Measurements from ENCODE around the gene ZBTB34. TPM values are rescaled to one million over a fixed set of nuclear protein-coding genes. Genes with fewer than 3 reads are reported as not detected.

The ZBTB34 gene
- total and polyA plus RNA-seq, 4 donors, result 1.1 to 9.5 (median 3.4) TPM

GRCh38 chr9:126869368-126869767 lies 8.9 kb downstream of the ZBTB34 start:
- Histone ChIP-seq H3K4me1 (ENCODE audit: control insufficient read depth in 4 of 4, insufficient read depth in 4 of 4, low read length in 3 of 4) (peaks cover 2 to 7% (median 6%) of the 10 kb centered on the region in 4 donors), H3K9ac (ENCODE audit: low read depth in 1 of 2, low read length in 2 of 2) (no peak overlapping the region), H3K36me3 (ENCODE audit: control insufficient read depth in 4 of 4, insufficient read depth in 3 of 4, low read depth in 1 of 4, low read length in 3 of 4) (peaks cover 0 to 8% (median 3%) of the 10 kb centered on the region in 4 donors), H3K27ac (ENCODE audit: low read depth in 1 of 2, low read length in 2 of 2) (no peak overlapping the region), H3K27me3 (ENCODE audit: control insufficient read depth in 4 of 4, insufficient read depth in 4 of 4, low read length in 3 of 4) (no peaks in the 10 kb centered on the region), H3K9me3 (ENCODE audit: control insufficient read depth in 4 of 4, low read length in 3 of 4) (no peaks in the 10 kb centered on the region), H3K4me3 (ENCODE audit: low read depth in 1 of 3, low read length in 3 of 3) (no peak overlapping the region)
- WGBS, result 89% methylated on average over 7 of the region's 7 CpGs
- no peak for DNase-seq (ENCODE audit: low spot score)
- TF ChIP-seq RAD21 (IDR thresholded peaks at IDR 0.05) (no peak), RXRA (IDR thresholded peaks at IDR 0.05) (no peak), HNF4G (IDR thresholded peaks at IDR 0.05) (no peak), NR2F2 (IDR thresholded peaks at IDR 0.05) (no peak), FOXA2 (IDR thresholded peaks at IDR 0.05) (no peak), REST (IDR thresholded peaks at IDR 0.05) (no peak)
- TF ChIP-seq, protein P1, sequence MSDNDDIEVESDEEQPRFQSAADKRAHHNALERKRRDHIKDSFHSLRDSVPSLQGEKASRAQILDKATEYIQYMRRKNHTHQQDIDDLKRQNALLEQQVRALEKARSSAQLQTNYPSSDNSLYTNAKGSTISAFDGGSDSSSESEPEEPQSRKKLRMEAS (IDR thresholded peaks at IDR 0.05), result no peak
- TF ChIP-seq, protein P2, sequence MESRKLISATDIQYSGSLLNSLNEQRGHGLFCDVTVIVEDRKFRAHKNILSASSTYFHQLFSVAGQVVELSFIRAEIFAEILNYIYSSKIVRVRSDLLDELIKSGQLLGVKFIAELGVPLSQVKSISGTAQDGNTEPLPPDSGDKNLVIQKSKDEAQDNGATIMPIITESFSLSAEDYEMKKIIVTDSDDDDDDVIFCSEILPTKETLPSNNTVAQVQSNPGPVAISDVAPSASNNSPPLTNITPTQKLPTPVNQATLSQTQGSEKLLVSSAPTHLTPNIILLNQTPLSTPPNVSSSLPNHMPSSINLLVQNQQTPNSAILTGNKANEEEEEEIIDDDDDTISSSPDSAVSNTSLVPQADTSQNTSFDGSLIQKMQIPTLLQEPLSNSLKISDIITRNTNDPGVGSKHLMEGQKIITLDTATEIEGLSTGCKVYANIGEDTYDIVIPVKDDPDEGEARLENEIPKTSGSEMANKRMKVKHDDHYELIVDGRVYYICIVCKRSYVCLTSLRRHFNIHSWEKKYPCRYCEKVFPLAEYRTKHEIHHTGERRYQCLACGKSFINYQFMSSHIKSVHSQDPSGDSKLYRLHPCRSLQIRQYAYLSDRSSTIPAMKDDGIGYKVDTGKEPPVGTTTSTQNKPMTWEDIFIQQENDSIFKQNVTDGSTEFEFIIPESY (IDR thresholded peaks at IDR 0.05), result no peak

DNA sequence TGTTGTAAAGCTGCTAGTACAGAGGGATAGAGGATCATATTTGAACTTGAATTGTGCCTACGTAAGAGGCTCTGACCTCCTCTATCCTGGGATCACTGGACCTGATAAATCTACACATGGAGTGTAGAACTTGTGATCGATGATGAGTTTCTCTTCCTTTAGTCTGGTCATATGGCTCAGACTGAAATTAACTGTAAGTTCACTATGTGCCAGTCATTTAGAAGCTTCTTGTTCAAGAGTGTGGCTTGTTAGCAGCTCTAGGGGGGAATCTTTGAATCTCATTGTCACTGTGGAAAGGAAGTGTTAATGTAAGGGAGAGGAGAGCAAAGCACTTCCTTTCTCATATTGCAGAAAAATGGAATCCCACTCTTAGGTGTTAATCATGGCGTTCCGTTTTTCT lies 12.1 kb downstream of the ZBTB34 start:
- peaks cover 2 to 7% (median 6%) of the 10 kb centered on the region in 4 donors for H3K4me1 ChIP-seq (ENCODE audit: control insufficient read depth in 4 of 4, insufficient read depth in 4 of 4, low read length in 3 of 4)
- H3K36me3 ChIP-seq (ENCODE audit: control insufficient read depth in 4 of 4, insufficient read depth in 3 of 4, low read depth in 1 of 4, low read length in 3 of 4), result peaks cover 0 to 4% (median 1%) of the 10 kb centered on the region in 4 donors
- DNase-seq (ENCODE audit: low spot score), result no peak
- H3K27me3 ChIP-seq (ENCODE audit: control insufficient read depth in 4 of 4, insufficient read depth in 4 of 4, low read length in 3 of 4), result no peaks in the 10 kb centered on the region
- no peak overlapping the region for H3K9ac ChIP-seq (ENCODE audit: low read depth in 1 of 2, low read length in 2 of 2)
- no peak overlapping the region for H3K27ac ChIP-seq (ENCODE audit: low read depth in 1 of 2, low read length in 2 of 2)
- H3K4me3 ChIP-seq (ENCODE audit: low read depth in 1 of 3, low read length in 3 of 3), result no peak overlapping the region
- no peaks in the 10 kb centered on the region for H3K9me3 ChIP-seq (ENCODE audit: control insufficient read depth in 4 of 4, low read length in 3 of 4)
- WGBS, result 87% methylated on average over 4 of the region's 4 CpGs
- no peak for TF ChIP-seq TAF1 (conservative IDR thresholded peaks at IDR 0.05)
- no peak for TF ChIP-seq ATF3 (IDR thresholded peaks at IDR 0.05)
- no peak for TF ChIP-seq FOXA2 (IDR thresholded peaks at IDR 0.05)
- TF ChIP-seq HNF4G (IDR thresholded peaks at IDR 0.05), result no peak

DNA sequence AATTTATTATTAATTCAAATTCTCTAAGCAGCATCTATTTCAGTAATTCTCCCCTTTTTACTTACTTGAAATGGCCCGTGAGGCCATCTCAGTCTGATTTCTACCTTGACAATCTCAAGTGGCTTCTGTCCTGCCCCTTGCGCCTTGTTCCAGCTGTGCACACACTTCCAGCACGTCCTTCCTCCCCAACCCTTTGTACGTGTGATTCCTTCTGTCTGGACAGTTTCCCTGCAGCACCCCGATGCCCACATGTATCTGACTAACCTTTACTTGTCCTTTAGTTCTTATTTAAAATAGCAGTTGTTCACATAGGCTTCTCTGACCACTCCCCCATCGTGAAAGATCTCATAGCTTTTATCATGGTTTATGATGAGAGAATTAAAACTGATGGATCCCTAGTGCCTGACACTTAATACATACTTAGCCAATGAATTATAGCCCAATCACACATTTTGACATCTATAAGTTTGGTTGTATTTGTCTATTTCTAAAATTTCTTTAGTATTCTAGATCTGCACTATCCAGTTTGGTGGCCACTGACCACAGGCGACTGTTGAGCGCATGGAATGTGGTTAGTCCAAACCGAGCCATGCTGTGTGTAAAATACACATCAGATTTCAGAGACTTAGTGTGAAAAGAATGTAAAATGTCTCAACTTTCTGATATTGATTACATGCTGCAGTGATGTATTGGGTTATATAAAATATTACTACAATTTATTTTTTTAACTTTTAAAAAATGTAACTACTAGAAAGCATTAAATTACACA lies 14.3 kb downstream of the ZBTB34 start:
- Histone ChIP-seq H3K9ac (ENCODE audit: low read depth in 1 of 2, low read length in 2 of 2) (no peak overlapping the region), H3K4me1 (ENCODE audit: control insufficient read depth in 4 of 4, insufficient read depth in 4 of 4, low read length in 3 of 4) (peaks cover 2 to 7% (median 3%) of the 10 kb centered on the region in 4 donors), H3K27me3 (ENCODE audit: control insufficient read depth in 4 of 4, insufficient read depth in 4 of 4, low read length in 3 of 4) (no peaks in the 10 kb centered on the region), H3K9me3 (ENCODE audit: control insufficient read depth in 4 of 4, low read length in 3 of 4) (no peaks in the 10 kb centered on the region), H3K4me3 (ENCODE audit: low read depth in 1 of 3, low read length in 3 of 3) (no peak overlapping the region), H3K36me3 (ENCODE audit: control insufficient read depth in 4 of 4, insufficient read depth in 3 of 4, low read depth in 1 of 4, low read length in 3 of 4) (peaks cover 0 to 8% (median 3%) of the 10 kb centered on the region in 4 donors), H3K27ac (ENCODE audit: low read depth in 1 of 2, low read length in 2 of 2) (no peak overlapping the region)
- no peak for DNase-seq (ENCODE audit: low spot score)
- WGBS, result 85% methylated on average over 9 of the region's 9 CpGs
- TF ChIP-seq EGR1 (IDR thresholded peaks at IDR 0.05; ENCODE audit: low read depth in 2 of 2), result no peak
- TF ChIP-seq FOXA2 (IDR thresholded peaks at IDR 0.05), result no peak
- TF ChIP-seq RXRA (IDR thresholded peaks at IDR 0.05), result no peak
- no peak for TF ChIP-seq RAD21 (IDR thresholded peaks at IDR 0.05)
- no peak for TF ChIP-seq TAF1 (conservative IDR thresholded peaks at IDR 0.05)
- TF ChIP-seq NR2F2 (IDR thresholded peaks at IDR 0.05), result no peak
- TF ChIP-seq HNF4G (IDR thresholded peaks at IDR 0.05), result no peak
- no peak for TF ChIP-seq ATF3 (IDR thresholded peaks at IDR 0.05)
- TF ChIP-seq REST (IDR thresholded peaks at IDR 0.05), result no peak
- TF ChIP-seq, protein P1 (IDR thresholded peaks at IDR 0.05), result no peak
- no peak for TF ChIP-seq JUND (IDR thresholded peaks at IDR 0.05)
